ENCODE results near the gene IVNS1ABP. TPM values are rescaled to one million over a fixed set of nuclear protein-coding genes. Genes with fewer than 3 reads are reported as not detected.

The IVNS1ABP gene
- total RNA-seq, 4 donors from 2014 or later: 18.3 to 38.1 (median 32.3) TPM

DNA sequence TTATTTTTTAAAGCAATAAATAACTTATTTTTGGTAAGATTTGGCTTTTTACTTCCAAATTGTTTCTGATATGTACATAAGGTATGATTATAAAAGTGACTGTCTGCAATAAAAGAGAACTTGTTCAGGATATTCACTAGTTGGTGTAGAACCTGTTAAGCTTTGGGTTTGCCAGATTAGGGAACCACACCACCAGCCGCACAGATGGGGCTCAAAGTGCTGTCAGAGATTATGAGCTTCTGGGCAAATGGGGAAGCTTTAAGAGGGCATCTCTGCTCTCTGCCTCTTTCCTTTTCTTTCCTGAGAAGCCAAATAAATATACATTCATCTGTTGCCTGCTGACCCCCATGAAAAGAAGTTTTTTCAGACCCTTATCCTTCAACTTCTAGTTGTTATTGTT lies 25.4 kb downstream of the IVNS1ABP start:
- ATAC-seq (no peak), DNase-seq (no peak)
- Histone ChIP-seq H3K27me3 (no peaks in the 10 kb centered on the region), H3K9me3 (no peaks in the 10 kb centered on the region), H3K27ac (no peak overlapping the region), H3K36me3 (peaks cover 0 to 15% of the 10 kb centered on the region in 2 donors), H3K4me1 (no peaks in the 10 kb centered on the region), H3K4me3 (no peak overlapping the region)
- no peak for TF ChIP-seq POLR2A (IDR thresholded peaks at IDR 0.05)
- TF ChIP-seq, protein P1, sequence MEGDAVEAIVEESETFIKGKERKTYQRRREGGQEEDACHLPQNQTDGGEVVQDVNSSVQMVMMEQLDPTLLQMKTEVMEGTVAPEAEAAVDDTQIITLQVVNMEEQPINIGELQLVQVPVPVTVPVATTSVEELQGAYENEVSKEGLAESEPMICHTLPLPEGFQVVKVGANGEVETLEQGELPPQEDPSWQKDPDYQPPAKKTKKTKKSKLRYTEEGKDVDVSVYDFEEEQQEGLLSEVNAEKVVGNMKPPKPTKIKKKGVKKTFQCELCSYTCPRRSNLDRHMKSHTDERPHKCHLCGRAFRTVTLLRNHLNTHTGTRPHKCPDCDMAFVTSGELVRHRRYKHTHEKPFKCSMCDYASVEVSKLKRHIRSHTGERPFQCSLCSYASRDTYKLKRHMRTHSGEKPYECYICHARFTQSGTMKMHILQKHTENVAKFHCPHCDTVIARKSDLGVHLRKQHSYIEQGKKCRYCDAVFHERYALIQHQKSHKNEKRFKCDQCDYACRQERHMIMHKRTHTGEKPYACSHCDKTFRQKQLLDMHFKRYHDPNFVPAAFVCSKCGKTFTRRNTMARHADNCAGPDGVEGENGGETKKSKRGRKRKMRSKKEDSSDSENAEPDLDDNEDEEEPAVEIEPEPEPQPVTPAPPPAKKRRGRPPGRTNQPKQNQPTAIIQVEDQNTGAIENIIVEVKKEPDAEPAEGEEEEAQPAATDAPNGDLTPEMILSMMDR (IDR thresholded peaks at IDR 0.05 in 4 of 5, conservative IDR thresholded peaks at IDR 0.05 in 1 of 5): no peak
- intact Hi-C loops (cut with DNase I; ENCODE audit: low total_unique reads): no loop called here
- in situ Hi-C loops (cut with MboI; ENCODE audit: low sequenced_read_pairs in 4 of 4): loop anchor here in 1 of 4 donors (25.0 kb wide), 1 partner anchor 1071 kb away; no protein-coding TSS in a partner anchor

DNA sequence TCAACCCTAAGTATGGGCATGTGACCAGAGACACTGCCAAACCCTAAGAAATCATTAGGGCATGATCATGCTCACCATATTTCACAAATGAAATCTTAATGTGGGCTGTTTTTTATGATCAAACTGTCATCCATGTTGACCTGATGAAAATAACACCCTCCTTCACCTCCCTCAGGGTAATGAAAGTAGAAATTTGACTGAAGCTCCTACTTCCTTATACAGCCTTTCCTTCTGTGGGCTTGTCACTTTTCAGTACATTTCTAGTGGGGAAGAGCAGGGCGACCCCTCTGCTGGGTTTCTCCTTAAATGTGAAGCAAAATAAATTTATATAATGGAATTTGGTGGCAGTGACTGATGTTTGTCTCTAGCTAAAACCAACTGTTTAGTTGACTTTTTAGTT lies 25.9 kb downstream of the IVNS1ABP start:
- H3K9me3 ChIP-seq: no peaks in the 10 kb centered on the region
- TF ChIP-seq POLR2A (IDR thresholded peaks at IDR 0.05): no peak
- TF ChIP-seq, protein P1 (IDR thresholded peaks at IDR 0.05 in 4 of 5, conservative IDR thresholded peaks at IDR 0.05 in 1 of 5): no peak
- H3K27me3 ChIP-seq: no peaks in the 10 kb centered on the region
- intact Hi-C loops (cut with DNase I; ENCODE audit: low total_unique reads) (no loop called here), in situ Hi-C loops (cut with MboI; ENCODE audit: low sequenced_read_pairs in 4 of 4) (loop anchor here in 1 of 4 donors (25.0 kb wide), 1 partner anchor 1071 kb away; no protein-coding TSS in a partner anchor)
- H3K4me3 ChIP-seq: no peak overlapping the region
- DNase-seq: no peak
- no peak overlapping the region for H3K27ac ChIP-seq
- ATAC-seq: no peak
- H3K4me1 ChIP-seq: no peaks in the 10 kb centered on the region
- H3K36me3 ChIP-seq: peaks cover 0 to 10% of the 10 kb centered on the region in 2 donors

DNA sequence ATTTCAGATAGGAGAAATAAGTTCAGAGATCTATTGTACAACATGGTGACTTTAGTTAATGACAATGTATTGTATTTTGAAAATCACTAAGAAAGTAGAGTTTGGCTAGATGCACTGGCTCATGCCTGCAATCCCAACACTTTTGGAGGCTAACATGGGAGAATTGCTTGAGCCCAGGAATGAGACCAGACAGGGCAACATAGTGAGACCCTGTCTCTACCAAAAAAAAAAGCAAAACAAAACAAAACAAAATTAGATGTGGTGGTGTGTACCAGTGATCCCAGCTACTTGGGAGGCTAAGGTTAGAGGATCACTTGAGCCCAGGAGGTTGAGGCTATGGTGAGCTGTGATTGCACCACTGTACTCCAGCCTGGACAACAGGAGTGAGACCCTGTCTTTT lies 27.2 kb downstream of the IVNS1ABP start:
- ATAC-seq: no peak
- Histone ChIP-seq H3K9me3 (no peaks in the 10 kb centered on the region), H3K27ac (no peak overlapping the region), H3K27me3 (no peaks in the 10 kb centered on the region), H3K4me3 (no peak overlapping the region), H3K4me1 (no peaks in the 10 kb centered on the region), H3K36me3 (peaks cover 0 to 7% of the 10 kb centered on the region in 2 donors)
- TF ChIP-seq, protein P1 (IDR thresholded peaks at IDR 0.05 in 4 of 5, conservative IDR thresholded peaks at IDR 0.05 in 1 of 5): no peak
- no peak for TF ChIP-seq POLR2A (IDR thresholded peaks at IDR 0.05)
- DNase-seq: no peak
- in situ Hi-C loops (cut with MboI; ENCODE audit: low sequenced_read_pairs in 4 of 4): loop anchor here in 1 of 4 donors (25.0 kb wide), 1 partner anchor 1072 kb away; no protein-coding TSS in a partner anchor
- intact Hi-C loops (cut with DNase I; ENCODE audit: low total_unique reads): no loop called here

DNA sequence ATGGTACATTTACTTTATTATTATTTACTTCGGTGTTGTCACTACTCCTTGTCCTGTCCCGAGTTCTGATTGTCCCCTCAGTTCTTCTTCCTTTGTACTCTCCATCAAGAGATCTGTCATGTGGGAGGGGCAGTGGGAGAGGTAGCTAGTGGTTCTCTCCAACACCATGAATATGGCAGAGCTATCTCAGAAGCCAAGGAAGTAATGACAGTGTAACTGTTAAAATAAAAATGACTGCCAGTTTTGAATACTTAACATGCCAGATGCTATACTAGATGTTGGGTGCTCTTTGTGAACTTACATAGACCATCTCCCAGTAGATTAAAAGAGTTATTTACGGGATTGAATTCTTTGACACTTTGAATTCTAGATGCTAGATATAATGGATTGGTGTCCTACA lies 28.6 kb downstream of the IVNS1ABP start:
- intact Hi-C loops (cut with DNase I; ENCODE audit: low total_unique reads): no loop called here

More for the DNA sequence above, 28.6 kb downstream of the IVNS1ABP start:
- in situ Hi-C loops (cut with MboI; ENCODE audit: low sequenced_read_pairs in 4 of 4): loop anchor here in 1 of 4 donors (25.0 kb wide), 1 partner anchor 1074 kb away; no protein-coding TSS in a partner anchor
- no peak overlapping the region for H3K4me3 ChIP-seq
- no peak for ATAC-seq
- no peak for DNase-seq
- no peaks in the 10 kb centered on the region for H3K4me1 ChIP-seq
- peaks cover 0 to 4% of the 10 kb centered on the region in 2 donors for H3K36me3 ChIP-seq
- H3K27ac ChIP-seq: no peak overlapping the region
- no peaks in the 10 kb centered on the region for H3K27me3 ChIP-seq
- no peaks in the 10 kb centered on the region for H3K9me3 ChIP-seq
- no peak for TF ChIP-seq POLR2A (IDR thresholded peaks at IDR 0.05)
- TF ChIP-seq, protein P1 (IDR thresholded peaks at IDR 0.05 in 4 of 5, conservative IDR thresholded peaks at IDR 0.05 in 1 of 5): no peak
